Measurements from ENCODE around the gene POLR1D. TPM values are rescaled to one million over a fixed set of nuclear protein-coding genes. Genes with fewer than 3 reads are reported as not detected.

Gene POLR1D
- total and polyA plus RNA-seq, 5 donors from 2014 or later, result 150 to 239 (median 185) TPM

- peaks cover 41 to 58% (median 54%) of the 10 kb centered on the region in 4 donors for H3K4me1 Mint-ChIP-seq
- Histone ChIP-seq H3K27ac (ENCODE audit: insufficient read depth, low read length, poor library complexity, severe bottlenecking) (peak overlapping the region; percentile 97), H3K4me1 (ENCODE audit: control insufficient read depth, insufficient read depth, low read length, poor library complexity, severe bottlenecking) (peaks cover 45% of the 10 kb centered on the region), H3K4me3 (ENCODE audit: low read depth, low read length) (peak overlapping the region; percentile 89), H3K36me3 (ENCODE audit: control insufficient read depth, insufficient read depth, low read length) (peaks cover 14% of the 10 kb centered on the region), H3K27me3 (ENCODE audit: control insufficient read depth, insufficient read depth, low read length) (no peaks in the 10 kb centered on the region), H3K9me3 (ENCODE audit: control insufficient read depth in 2 of 2, low read length in 2 of 2) (no peaks in the 10 kb centered on the region)
- H3K27me3 Mint-ChIP-seq, result no peaks in the 10 kb centered on the region
- H3K4me3 Mint-ChIP-seq, result peak overlapping the region; percentile 95 to 97 (median 96)
- H3K27ac Mint-ChIP-seq, result peak overlapping the region in 2 of 3 donors; percentile 89 to 95
- no peak for DNase-seq
- H3K9me3 Mint-ChIP-seq, result no peaks in the 10 kb centered on the region
- H3K36me3 Mint-ChIP-seq, result peaks cover 20% of the 10 kb centered on the region
- no peak for ATAC-seq (ENCODE audit: low read depth in 2 of 2)
Measured at GRCh38 chr13:27619093-27619727, 2.5 kb upstream of the POLR1D start.

GRCh38 chr13:27619728-27620376, 1.8 kb upstream of the POLR1D start:
- peak overlapping the region; percentile 97 for H3K27ac ChIP-seq (ENCODE audit: insufficient read depth, low read length, poor library complexity, severe bottlenecking)
- H3K36me3 Mint-ChIP-seq, result peaks cover 17% of the 10 kb centered on the region
- H3K4me1 Mint-ChIP-seq, result peaks cover 35 to 57% (median 53%) of the 10 kb centered on the region in 4 donors
- peak; percentile 7 to 8 for ATAC-seq (ENCODE audit: low read depth in 2 of 2)
- peaks cover 14% of the 10 kb centered on the region for H3K36me3 ChIP-seq (ENCODE audit: control insufficient read depth, insufficient read depth, low read length)
- H3K4me3 Mint-ChIP-seq, result peak overlapping the region; percentile 95 to 97 (median 96)
- peak in 2 of 3 donors; percentile 29 to 71 for DNase-seq
- H3K9me3 ChIP-seq (ENCODE audit: control insufficient read depth in 2 of 2, low read length in 2 of 2), result no peaks in the 10 kb centered on the region
- H3K4me1 ChIP-seq (ENCODE audit: control insufficient read depth, insufficient read depth, low read length, poor library complexity, severe bottlenecking), result peaks cover 45% of the 10 kb centered on the region
- H3K27ac Mint-ChIP-seq, result peak overlapping the region; percentile 73 to 95 (median 89)
- no peaks in the 10 kb centered on the region for H3K27me3 ChIP-seq (ENCODE audit: control insufficient read depth, insufficient read depth, low read length)
- H3K27me3 Mint-ChIP-seq, result no peaks in the 10 kb centered on the region
- no peaks in the 10 kb centered on the region for H3K9me3 Mint-ChIP-seq
- peak overlapping the region; percentile 89 for H3K4me3 ChIP-seq (ENCODE audit: low read depth, low read length)

- ATAC-seq (ENCODE audit: low read depth in 2 of 2) (peak; percentile 87 to 90), DNase-seq (peak; percentile 94 to 97 (median 96))
- Mint-ChIP-seq H3K4me1 (peaks cover 40 to 60% (median 58%) of the 10 kb centered on the region in 4 donors), H3K27ac (peak within 1 kb of the TSS; percentile 95 to 97 (median 96)), H3K36me3 (peaks cover 22% of the 10 kb centered on the region), H3K4me3 (peak within 1 kb of the TSS; percentile 95 to 98 (median 96)), H3K9me3 (no peaks in the 10 kb centered on the region), H3K27me3 (no peaks in the 10 kb centered on the region)
- peaks cover 45% of the 10 kb centered on the region for H3K4me1 ChIP-seq (ENCODE audit: control insufficient read depth, insufficient read depth, low read length, poor library complexity, severe bottlenecking)
- H3K4me3 ChIP-seq (ENCODE audit: low read depth, low read length), result peak within 1 kb of the TSS; percentile 91
- H3K9me3 ChIP-seq (ENCODE audit: control insufficient read depth in 2 of 2, low read length in 2 of 2), result no peaks in the 10 kb centered on the region
- peak within 1 kb of the TSS; percentile 97 for H3K27ac ChIP-seq (ENCODE audit: insufficient read depth, low read length, poor library complexity, severe bottlenecking)
- H3K27me3 ChIP-seq (ENCODE audit: control insufficient read depth, insufficient read depth, low read length), result no peaks in the 10 kb centered on the region
- H3K36me3 ChIP-seq (ENCODE audit: control insufficient read depth, insufficient read depth, low read length), result peaks cover 13% of the 10 kb centered on the region
Measured at GRCh38 chr13:27620377-27621115, 1.1 kb upstream of the POLR1D start, which contains the start of gene LNX2. TSS of gene LNX2 (minus strand) at chr13:27620529. CDS start at chr13:27581703, 38,826 bp downstream.

GRCh38 chr13:27621116-27621365, 651 bp upstream of the POLR1D start:
- ATAC-seq (ENCODE audit: low read depth in 2 of 2), result no peak

GRCh38 chr13:27622102-27622820, 569 bp downstream of the POLR1D start:
- peaks cover 48 to 73% (median 67%) of the 10 kb centered on the region in 4 donors for H3K4me1 Mint-ChIP-seq
- H3K4me3 ChIP-seq (ENCODE audit: low read depth, low read length), result peak overlapping the region; percentile 85
- H3K4me1 ChIP-seq (ENCODE audit: control insufficient read depth, insufficient read depth, low read length, poor library complexity, severe bottlenecking), result peaks cover 54% of the 10 kb centered on the region
- peak overlapping the region; percentile 89 to 97 (median 95) for H3K4me3 Mint-ChIP-seq
- peak overlapping the region; percentile 67 to 92 (median 83) for H3K27ac Mint-ChIP-seq
- peaks cover 20% of the 10 kb centered on the region for H3K36me3 ChIP-seq (ENCODE audit: control insufficient read depth, insufficient read depth, low read length)
- peak overlapping the region; percentile 97 for H3K27ac ChIP-seq (ENCODE audit: insufficient read depth, low read length, poor library complexity, severe bottlenecking)
- H3K27me3 ChIP-seq (ENCODE audit: control insufficient read depth, insufficient read depth, low read length), result no peaks in the 10 kb centered on the region
- H3K27me3 Mint-ChIP-seq, result no peaks in the 10 kb centered on the region
- H3K9me3 Mint-ChIP-seq, result no peaks in the 10 kb centered on the region
- H3K9me3 ChIP-seq (ENCODE audit: control insufficient read depth in 2 of 2, low read length in 2 of 2), result no peaks in the 10 kb centered on the region
- DNase-seq (no peak), ATAC-seq (ENCODE audit: low read depth in 2 of 2) (no peak)
- peaks cover 30% of the 10 kb centered on the region for H3K36me3 Mint-ChIP-seq

More at GRCh38 chr13:27621116-27621365, 651 bp upstream of the POLR1D start:
- Mint-ChIP-seq H3K27ac (peak overlapping the region; percentile 95 to 97 (median 96)), H3K4me1 (peaks cover 45 to 61% (median 59%) of the 10 kb centered on the region in 4 donors), H3K36me3 (peaks cover 27% of the 10 kb centered on the region), H3K4me3 (peak overlapping the region; percentile 92 to 98 (median 96)), H3K27me3 (no peaks in the 10 kb centered on the region), H3K9me3 (no peaks in the 10 kb centered on the region)
- Histone ChIP-seq H3K4me1 (ENCODE audit: control insufficient read depth, insufficient read depth, low read length, poor library complexity, severe bottlenecking) (peaks cover 47% of the 10 kb centered on the region), H3K27ac (ENCODE audit: insufficient read depth, low read length, poor library complexity, severe bottlenecking) (peak overlapping the region; percentile 97), H3K27me3 (ENCODE audit: control insufficient read depth, insufficient read depth, low read length) (no peaks in the 10 kb centered on the region), H3K36me3 (ENCODE audit: control insufficient read depth, insufficient read depth, low read length) (peaks cover 15% of the 10 kb centered on the region), H3K4me3 (ENCODE audit: low read depth, low read length) (peak overlapping the region; percentile 91), H3K9me3 (ENCODE audit: control insufficient read depth in 2 of 2, low read length in 2 of 2) (no peaks in the 10 kb centered on the region)
- DNase-seq, result no peak

- no peak for ATAC-seq (ENCODE audit: low read depth in 2 of 2)
- Mint-ChIP-seq H3K9me3 (no peaks in the 10 kb centered on the region), H3K4me1 (peaks cover 45 to 76% (median 67%) of the 10 kb centered on the region in 4 donors), H3K4me3 (peak overlapping the region; percentile 89 to 97 (median 95)), H3K36me3 (peaks cover 31% of the 10 kb centered on the region), H3K27ac (peak overlapping the region in 1 of 3 donors; percentile 67), H3K27me3 (no peaks in the 10 kb centered on the region)
- Histone ChIP-seq H3K36me3 (ENCODE audit: control insufficient read depth, insufficient read depth, low read length) (peaks cover 21% of the 10 kb centered on the region), H3K4me3 (ENCODE audit: low read depth, low read length) (peak overlapping the region; percentile 85), H3K4me1 (ENCODE audit: control insufficient read depth, insufficient read depth, low read length, poor library complexity, severe bottlenecking) (peaks cover 55% of the 10 kb centered on the region), H3K27me3 (ENCODE audit: control insufficient read depth, insufficient read depth, low read length) (no peaks in the 10 kb centered on the region), H3K27ac (ENCODE audit: insufficient read depth, low read length, poor library complexity, severe bottlenecking) (peak overlapping the region; percentile 97), H3K9me3 (ENCODE audit: control insufficient read depth in 2 of 2, low read length in 2 of 2) (no peaks in the 10 kb centered on the region)
- no peak for DNase-seq
Measured at GRCh38 chr13:27622881-27623280, 1.2 kb downstream of the POLR1D start.

GRCh38 chr13:27624071-27624470, 2.4 kb downstream of the POLR1D start:
- peaks cover 44% of the 10 kb centered on the region for H3K4me1 ChIP-seq (ENCODE audit: control insufficient read depth, insufficient read depth, low read length, poor library complexity, severe bottlenecking)
- Mint-ChIP-seq H3K9me3 (no peaks in the 10 kb centered on the region), H3K27ac (peak overlapping the region in 1 of 3 donors; percentile 67), H3K4me3 (peak overlapping the region; percentile 18 to 97 (median 43)), H3K4me1 (peaks cover 45 to 75% (median 62%) of the 10 kb centered on the region in 4 donors), H3K36me3 (peaks cover 41% of the 10 kb centered on the region), H3K27me3 (no peaks in the 10 kb centered on the region)
- H3K36me3 ChIP-seq (ENCODE audit: control insufficient read depth, insufficient read depth, low read length), result peaks cover 24% of the 10 kb centered on the region
- DNase-seq (no peak), ATAC-seq (ENCODE audit: low read depth in 2 of 2) (no peak)
- H3K27me3 ChIP-seq (ENCODE audit: control insufficient read depth, insufficient read depth, low read length), result no peaks in the 10 kb centered on the region
- peak overlapping the region; percentile 13 for H3K4me3 ChIP-seq (ENCODE audit: low read depth, low read length)
- no peak overlapping the region for H3K27ac ChIP-seq (ENCODE audit: insufficient read depth, low read length, poor library complexity, severe bottlenecking)
- H3K9me3 ChIP-seq (ENCODE audit: control insufficient read depth in 2 of 2, low read length in 2 of 2), result no peaks in the 10 kb centered on the region
